HG02678 (cell line): ENCODE measurements around the gene PDCD1.
A peak's percentile ranks its signal among the peaks of the same experiment; 100 is the strongest.
"Not testable (repeated sequence)": the region's sequence is repeated elsewhere in the genome, so short reads cannot be mapped to it uniquely, and the experiment has no call there.

Experiments
- ATAC-seq: cut with Tn5 transposase; IDR thresholded peaks from one replicate; pipeline ENCODE4 v1.9.1; 2021; ENCODE audit warnings: mild to moderate bottlenecking, moderate library complexity; ENCODE audit not compliant: unreplicated experiment

Gene PDCD1

DNA sequence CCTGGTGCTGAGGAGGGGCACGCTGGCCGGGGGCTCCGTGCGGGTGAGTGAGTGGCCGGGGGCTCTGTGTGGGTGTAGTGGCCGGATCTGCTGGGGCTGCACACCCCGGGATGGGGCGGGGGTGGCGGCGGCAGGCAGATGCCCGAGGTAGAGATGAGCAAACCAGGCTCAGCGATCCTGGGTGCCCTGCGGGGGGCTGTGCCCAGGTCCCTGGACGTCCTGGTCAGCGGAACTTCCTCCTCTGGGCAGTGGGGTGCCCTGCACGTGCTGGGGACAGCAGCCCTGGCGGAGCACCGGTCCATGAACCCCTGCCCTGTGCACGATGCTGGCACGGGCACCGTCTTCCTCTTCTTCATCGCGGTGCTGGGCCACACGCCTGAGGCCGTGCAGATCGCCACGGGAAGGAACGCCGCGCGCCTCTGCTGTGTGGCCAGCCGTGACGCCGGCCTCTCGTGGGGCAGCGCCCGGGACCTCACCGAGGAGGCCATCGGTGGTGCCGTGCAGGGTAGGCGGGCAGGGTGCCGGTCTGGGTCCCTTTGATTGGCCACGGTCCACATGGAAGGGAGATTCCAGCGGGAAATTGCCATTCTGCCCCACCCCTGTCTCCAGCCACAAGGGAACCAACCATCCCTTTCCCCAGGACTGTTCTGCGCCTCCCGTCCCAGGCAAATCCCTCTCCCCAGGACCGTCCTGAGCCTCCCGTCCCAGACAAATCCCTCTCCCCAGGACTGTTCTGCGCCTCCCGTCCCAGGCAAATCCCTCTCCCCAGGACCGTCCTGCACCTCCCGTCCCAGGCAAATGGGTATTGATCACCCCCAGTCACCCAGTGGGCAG is 43.8 kb downstream of the PDCD1 start:
- ATAC-seq = no peak

- no peak for ATAC-seq
Observed at GRCh38 chr2:241814393-241814642, 44.4 kb downstream of the PDCD1 start.

DNA sequence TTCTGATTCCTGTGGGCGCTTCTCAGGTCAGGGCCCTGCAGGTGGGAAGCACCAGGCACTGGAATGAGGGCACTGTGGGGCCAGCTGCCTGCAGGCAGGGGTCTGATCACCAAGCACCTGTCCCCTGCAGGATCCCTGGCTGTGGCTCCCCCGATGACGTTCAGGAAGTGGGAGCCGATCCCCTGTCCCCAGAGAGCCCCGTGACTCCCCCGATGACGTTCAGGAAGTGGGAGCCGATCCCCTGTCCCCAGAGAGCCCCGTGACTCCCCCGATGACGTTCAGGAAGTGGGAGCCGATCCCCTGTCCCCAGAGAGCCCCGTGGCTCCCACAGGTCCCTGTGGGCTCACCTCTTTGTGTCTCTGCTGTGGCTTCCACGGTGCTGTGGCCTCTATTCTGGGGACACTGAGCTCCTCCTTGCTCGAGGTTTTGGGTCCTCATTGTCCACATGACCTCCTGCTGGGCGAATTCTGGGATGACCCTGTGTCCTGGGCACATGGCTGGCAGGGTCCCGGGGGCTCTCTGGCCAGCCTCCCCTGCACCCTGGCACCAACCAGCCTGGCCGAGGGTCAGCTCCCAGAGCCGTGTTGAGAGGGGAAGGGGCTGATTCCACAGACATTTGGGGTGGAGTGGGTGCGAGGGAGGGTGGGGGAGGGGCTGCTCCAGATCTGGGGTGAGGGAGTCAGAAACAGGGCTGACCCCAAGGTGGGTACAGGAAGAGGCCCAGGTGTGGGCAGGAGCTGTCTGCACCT is 44.9 kb downstream of the PDCD1 start:
- no peak for ATAC-seq

DNA sequence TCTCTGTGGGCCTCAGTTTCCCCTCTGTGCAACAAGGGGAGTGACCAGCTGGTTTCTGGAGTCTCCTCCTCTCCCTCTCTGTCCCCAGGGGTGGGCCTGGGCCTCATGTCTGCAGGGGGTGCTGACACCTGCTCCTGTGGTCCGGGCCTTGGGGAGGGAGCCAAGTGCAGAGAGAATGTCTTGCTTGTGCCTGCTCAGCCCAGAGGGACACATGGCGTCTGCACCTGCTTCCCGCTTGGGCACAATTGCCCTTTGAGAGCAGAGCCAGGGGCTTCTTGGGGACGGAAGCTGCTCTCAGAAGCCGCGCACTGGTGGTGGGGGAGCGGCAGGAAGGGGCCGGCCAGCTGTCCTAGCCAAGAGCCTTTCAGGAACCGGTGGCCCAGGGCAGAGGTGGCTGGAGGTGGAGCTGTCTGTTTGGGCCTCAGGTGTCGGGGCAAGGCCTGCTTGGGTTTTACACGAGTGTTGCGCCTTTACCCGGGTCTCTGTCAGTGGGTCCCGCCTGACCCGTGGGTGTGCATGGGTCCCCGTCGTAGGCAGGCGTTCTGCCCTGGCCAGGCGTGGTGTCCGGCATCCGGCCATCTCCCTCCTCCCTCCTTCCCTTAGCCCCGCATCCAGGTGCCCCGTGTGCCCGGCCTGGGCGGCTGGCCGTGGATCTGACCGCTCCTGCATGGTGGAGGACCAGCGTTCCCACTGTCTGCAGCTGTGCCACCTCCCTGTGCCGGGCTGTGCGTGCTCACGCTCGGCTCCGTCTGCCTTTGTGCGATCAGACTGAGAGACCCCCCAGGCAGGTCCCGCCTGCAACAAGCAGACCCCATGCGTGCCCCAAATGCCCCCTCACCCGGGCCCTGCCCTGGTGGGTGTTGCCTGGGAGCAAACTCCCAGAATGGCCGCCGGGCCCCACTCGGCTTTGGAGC is 45.7 kb downstream of the PDCD1 start:
- no peak for ATAC-seq

GRCh38 chr2:241811952-241812729 is 46.6 kb downstream of the PDCD1 start:
- no peak for ATAC-seq

GRCh38 chr2:241811201-241811951 is 47.3 kb downstream of the PDCD1 start:
- ATAC-seq = no peak

DNA sequence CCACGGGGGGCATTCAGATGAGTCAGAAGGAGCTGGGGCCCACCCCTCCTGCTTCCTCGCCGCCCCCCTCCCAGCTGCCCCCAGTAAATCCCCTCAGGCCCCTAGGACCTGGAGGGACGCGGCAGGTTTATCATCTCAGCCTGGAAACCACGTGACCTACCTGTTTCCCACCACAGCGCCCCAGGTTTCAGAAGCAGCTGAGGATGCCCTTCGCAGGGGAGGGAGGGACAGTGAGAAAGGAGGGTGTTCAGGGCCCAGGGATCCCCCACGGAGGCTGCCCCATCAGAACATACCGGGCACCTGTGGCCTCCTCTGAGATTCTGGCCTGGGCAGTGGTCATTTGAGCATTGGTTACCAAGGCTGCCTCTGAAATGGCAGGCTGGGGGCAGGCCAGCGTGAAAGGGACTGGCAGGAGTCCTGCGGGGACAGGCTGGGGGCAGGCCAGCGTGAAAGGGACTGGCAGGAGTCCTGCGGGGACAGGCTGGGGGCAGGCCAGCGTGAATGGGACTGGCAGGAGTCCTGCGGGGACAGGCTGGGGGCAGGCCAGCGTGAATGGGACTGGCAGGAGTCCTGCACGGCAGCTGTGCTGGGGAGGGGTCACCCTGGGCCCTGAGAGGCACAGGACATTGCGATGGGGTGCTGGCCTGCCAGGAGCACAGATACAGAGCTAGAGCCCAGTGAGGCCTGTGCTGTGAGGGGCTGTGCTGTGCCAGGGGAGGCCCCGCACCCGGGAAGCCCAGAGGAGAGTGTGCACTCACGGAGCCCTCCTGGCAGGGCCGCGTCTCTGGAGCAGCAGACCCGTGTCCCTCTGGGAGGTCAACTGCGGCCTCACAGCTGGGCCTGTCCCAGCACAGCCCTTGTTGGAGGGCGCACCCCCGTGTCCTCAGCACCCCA is 48.1 kb downstream of the PDCD1 start:
- no peak for ATAC-seq

DNA sequence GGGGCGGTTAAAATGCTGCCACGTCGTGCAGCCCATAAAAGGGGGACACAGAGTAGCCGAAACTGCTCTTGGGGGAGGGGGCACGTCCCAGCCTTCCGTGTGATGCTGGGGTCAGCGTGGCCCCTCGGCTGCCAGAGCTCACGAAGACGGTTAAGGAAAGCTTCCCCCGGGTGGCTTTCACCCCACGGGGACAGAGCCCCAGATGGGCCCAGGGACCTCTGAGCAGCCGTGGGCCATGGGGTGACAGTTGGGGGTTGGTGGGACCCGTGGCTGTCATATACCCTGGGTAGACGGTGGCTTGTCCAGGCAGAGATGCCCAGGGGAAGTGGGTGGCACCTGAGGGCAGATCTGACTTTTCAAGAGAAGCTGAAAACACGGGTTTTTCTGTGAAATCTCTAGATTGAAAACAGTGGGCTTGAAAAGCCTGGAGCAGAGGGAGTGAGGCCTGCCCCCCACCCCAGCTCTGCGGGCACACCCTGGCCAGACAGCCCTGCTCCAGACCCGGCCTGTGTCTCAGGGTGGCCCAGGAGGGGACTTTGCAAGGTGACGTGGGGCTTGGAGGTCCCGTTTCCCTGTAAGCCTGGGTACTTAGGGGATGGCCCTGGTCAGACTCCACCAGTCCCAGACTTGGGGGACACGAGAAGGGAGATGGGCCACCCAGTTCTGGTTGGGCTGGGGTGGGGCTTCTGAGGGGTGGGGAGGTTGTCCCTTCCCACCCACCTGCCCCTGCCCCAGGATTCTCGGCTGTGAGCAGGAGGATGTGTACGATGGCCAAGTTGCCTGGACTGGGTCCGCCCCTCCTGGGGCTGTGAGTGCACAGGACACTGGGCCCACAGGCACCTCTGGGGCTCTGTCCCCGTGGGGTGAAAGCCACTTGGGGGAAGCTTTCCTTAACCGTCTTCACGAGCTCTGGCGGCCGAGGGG is 49.0 kb downstream of the PDCD1 start:
- no peak for ATAC-seq

DNA sequence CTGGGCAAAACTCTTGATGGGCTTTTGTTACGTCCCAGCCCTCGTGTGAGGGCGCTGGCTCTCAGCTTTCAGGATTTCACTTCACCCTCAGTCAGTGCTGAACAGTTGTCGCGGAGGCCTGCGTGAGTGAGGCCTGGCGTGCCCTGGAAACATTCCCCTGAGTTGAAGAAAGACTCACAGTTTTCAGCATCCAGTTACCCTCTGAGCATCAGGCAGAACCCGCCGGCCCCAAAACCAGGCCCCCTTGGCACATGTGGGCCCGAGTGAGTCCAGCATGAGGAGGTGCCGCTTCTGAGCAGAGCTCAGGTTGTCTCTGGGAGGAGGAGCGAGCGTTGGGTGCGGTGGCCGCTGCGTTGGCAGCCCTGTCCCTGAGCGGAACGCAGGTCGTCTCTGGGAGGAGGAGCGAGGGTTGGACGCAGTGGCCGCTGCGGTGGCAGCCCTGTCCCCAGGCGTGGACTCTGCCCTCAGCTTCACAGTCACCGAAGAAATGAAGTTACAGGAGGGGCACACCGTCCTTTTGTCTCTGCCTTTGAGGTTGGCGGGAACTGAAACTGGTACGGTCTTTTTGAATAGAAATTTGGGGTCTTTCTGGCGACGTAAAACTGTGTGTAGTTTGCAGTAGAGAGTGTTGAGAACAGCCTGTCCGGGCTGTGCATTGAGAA is 49.8 kb downstream of the PDCD1 start, which contains the start of gene NEU4:
NEU4 (plus strand) TSS at position 473 of the 662 bp plus-strand sequence. CDS start 5,292 bp downstream, outside the sequence.
- ATAC-seq = no peak

GRCh38 chr2:241808051-241808720 is 50.5 kb downstream of the PDCD1 start:
- ATAC-seq = no peak

GRCh38 chr2:241806217-241806616 is 52.5 kb downstream of the PDCD1 start:
- ATAC-seq = not testable (repeated sequence)

DNA sequence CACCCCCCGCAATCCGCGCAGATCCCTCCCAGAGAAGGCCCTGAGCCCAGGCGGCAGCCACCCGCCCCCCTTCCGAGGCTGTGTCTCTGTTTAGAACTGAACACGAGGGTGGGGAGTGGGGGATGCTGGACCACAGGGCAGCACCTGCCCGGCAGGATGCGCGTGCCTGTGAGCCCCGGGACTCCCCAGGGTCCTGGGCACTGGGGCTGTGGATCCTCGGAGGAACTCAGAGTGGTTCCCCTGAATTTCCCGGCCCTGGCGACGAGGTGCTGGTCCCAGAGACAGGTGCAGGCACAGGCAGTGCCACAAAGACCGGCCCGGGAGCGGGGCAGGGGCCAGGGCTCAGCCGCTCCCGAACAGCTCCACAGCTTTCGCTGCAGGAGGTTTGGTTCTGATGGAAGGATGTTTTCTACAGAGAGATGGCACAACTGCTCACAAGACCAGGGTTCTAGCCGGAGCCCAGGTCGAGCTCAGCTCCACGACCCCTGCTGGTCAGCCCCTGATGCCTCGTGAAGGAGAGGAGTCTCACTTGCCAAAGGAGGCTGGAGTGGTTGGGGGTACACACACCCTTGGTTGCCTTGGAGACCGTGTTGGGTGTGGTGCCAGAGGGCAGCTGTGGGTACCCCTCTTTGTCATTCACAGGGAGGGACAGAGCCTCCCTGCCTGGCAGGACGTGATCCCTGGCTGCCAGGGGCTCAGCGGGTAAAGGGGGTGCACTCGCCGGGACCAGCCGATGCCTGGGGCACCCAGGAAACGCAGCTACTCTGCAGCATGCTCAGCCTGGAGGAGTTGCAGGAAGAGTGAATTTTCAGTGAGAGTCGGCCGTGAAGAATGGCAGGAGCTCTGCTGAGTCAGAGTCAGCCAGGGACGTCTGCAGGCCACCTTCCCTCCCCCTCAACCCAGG is 54.1 kb downstream of the PDCD1 start:
- ATAC-seq = no peak

GRCh38 chr2:241803387-241804325 is 55.0 kb downstream of the PDCD1 start:
- peak; percentile 53 for ATAC-seq
